Kidney epithelial cell (primary cell): ENCODE data around the gene SETDB1. TPM values are rescaled to one million over a fixed set of nuclear protein-coding genes. Genes with fewer than 3 reads are reported as not detected.

Source experiments
- DNase-seq: peaks from one replicate; pipeline ENCODE4 v3.0.0-alpha.2; 2010; ENCODE audit warnings: low read depth
- H3K27me3 ChIP-seq: 2 replicates; pipeline ENCODE4 v1.6.0; 2011; ENCODE audit warnings: low read length; ENCODE audit not compliant: control insufficient read depth, insufficient read depth
- H3K36me3 ChIP-seq: 2 replicates; pipeline ENCODE4 v1.5.1; 2011; ENCODE audit warnings: low read length; ENCODE audit not compliant: control insufficient read depth, insufficient read depth
- H3K4me3 ChIP-seq: 2 replicates; pipeline ENCODE4 v1.5.1; 2011; ENCODE audit warnings: low read depth, mild to moderate bottlenecking, control low read depth, low read length
- CTCF ChIP-seq: IDR thresholded peaks from 2 replicates; pipeline ENCODE4 v1.5.1; 2011; ENCODE audit warnings: mild to moderate bottlenecking, moderate library complexity, low read length, control low read depth, inconsistent platforms; ENCODE audit not compliant: insufficient read depth, poor library complexity, severe bottlenecking
- total RNA-seq: library from RNA; depleted of rRNA; stranded (reverse); fragments of >200 nt; gene quantifications from 2 replicates; pipeline ENCODE4 v1.2.3, GENCODE V29; 2015

Gene SETDB1
- total RNA-seq, 1 donor from 2014 or later, result 25.5 TPM

- TF ChIP-seq CTCF, result no peak
- H3K4me3 ChIP-seq, result no peak overlapping the region
- DNase-seq, result no peak
- H3K27me3 ChIP-seq, result no peaks in the 10 kb centered on the region
- H3K36me3 ChIP-seq, result peaks cover 6% of the 10 kb centered on the region
Observed at GRCh38 chr1:150969626-150970025, 43.5 kb downstream of the SETDB1 start.

- Histone ChIP-seq H3K27me3 (no peaks in the 10 kb centered on the region), H3K36me3 (peaks cover 4% of the 10 kb centered on the region), H3K4me3 (no peak overlapping the region)
- TF ChIP-seq CTCF, result no peak
- DNase-seq, result no peak
Observed at GRCh38 chr1:150970808-150971582, 44.8 kb downstream of the SETDB1 start.

GRCh38 chr1:150971583-150972416 is 45.6 kb downstream of the SETDB1 start:
- Histone ChIP-seq H3K36me3 (peaks cover 1% of the 10 kb centered on the region), H3K4me3 (no peak overlapping the region), H3K27me3 (no peaks in the 10 kb centered on the region)
- TF ChIP-seq CTCF, result no peak
- no peak for DNase-seq

- Histone ChIP-seq H3K4me3 (no peak overlapping the region), H3K36me3 (no peaks in the 10 kb centered on the region), H3K27me3 (no peaks in the 10 kb centered on the region)
- no peak for DNase-seq
- no peak for TF ChIP-seq CTCF
Observed at GRCh38 chr1:150972417-150972940, 46.3 kb downstream of the SETDB1 start.

GRCh38 chr1:150973258-150973835 is 47.2 kb downstream of the SETDB1 start:
- Histone ChIP-seq H3K27me3 (no peaks in the 10 kb centered on the region), H3K4me3 (peak overlapping the region; percentile 63), H3K36me3 (no peaks in the 10 kb centered on the region)
- DNase-seq, result no peak
- no peak for TF ChIP-seq CTCF
